IMR-90 (cell line): ENCODE measurements around the gene GPC5. TPM values are rescaled to one million over a fixed set of nuclear protein-coding genes. Genes with fewer than 3 reads are reported as not detected.

Source experiments
- ATAC-seq: fragments of 200-7000 bp; cut with Tn5 transposase; 2 replicates; pipeline ENCODE4 v1.9.1; 2020; ENCODE audit warnings: low read depth, mild to moderate bottlenecking, moderate library complexity
- BruUV-seq: library from RNA; stranded (reverse); fragments of 400-500 nt; replicated peaks from 2 replicates; lab custom pipeline; 2021; lab: Mats Ljungman, UMichigan
- CTCF ChIA-PET: fragments of 300-600 bp; formaldehyde crosslinking; extraction: SDS; loops from one replicate; lab custom pipeline; 2021; ENCODE audit warnings: antibody characterized with exemption; lab: Yijun Ruan, JAX
- POLR2A ChIA-PET: fragments of 300-600 bp; sonication (Branson Sonifier 250); formaldehyde crosslinking; loops from one replicate; lab custom pipeline; 2022; ENCODE audit warnings: antibody characterized with exemption; ENCODE audit not compliant: unreplicated experiment; lab: Charles Lee
- DNase-seq: peaks from one replicate; pipeline ENCODE4 v3.0.0; 2013
- H2AFZ ChIP-seq: replicated peaks from 2 replicates; pipeline ENCODE3; 2013; ENCODE audit warnings: low read length, mild to moderate bottlenecking; ENCODE audit not compliant: poor library complexity
- H2AK5ac ChIP-seq: 2 replicates; pipeline ENCODE4 v1.6.1; 2013; ENCODE audit warnings: low read depth, low read length, inconsistent platforms
- H2AK9ac ChIP-seq: replicated peaks from 2 replicates; pipeline ENCODE3; 2013; ENCODE audit warnings: mild to moderate bottlenecking, low read depth, low read length, moderate library complexity; ENCODE audit not compliant: poor library complexity
- H2BK120ac ChIP-seq: 2 replicates; pipeline ENCODE4 v1.6.1; 2013; ENCODE audit warnings: low read depth, low read length, inconsistent platforms
- H2BK15ac ChIP-seq: 3 replicates; pipeline ENCODE4 v1.6.1; 2013; ENCODE audit warnings: low read depth, low read length, inconsistent platforms
- H2BK20ac ChIP-seq: 2 replicates; pipeline ENCODE4 v1.6.1; 2013; ENCODE audit warnings: low read depth, mild to moderate bottlenecking, inconsistent platforms, low read length, moderate library complexity
- H2BK5ac ChIP-seq: 2 replicates; pipeline ENCODE4 v1.6.1; 2013; ENCODE audit warnings: mild to moderate bottlenecking, low read depth, low read length, inconsistent platforms; ENCODE audit not compliant: poor library complexity, severe bottlenecking
- H3K14ac ChIP-seq: replicated peaks from 2 replicates; pipeline ENCODE4 v1.6.1; 2013; ENCODE audit warnings: low read depth, low read length, inconsistent platforms
- H3K18ac ChIP-seq: 2 replicates; pipeline ENCODE4 v1.6.1; 2013; ENCODE audit warnings: low read depth, low read length, control low read depth
- H3K23ac ChIP-seq: 2 replicates; pipeline ENCODE4 v1.6.1; 2013; ENCODE audit warnings: low read depth, low read length, inconsistent platforms
- H3K27ac ChIP-seq: 2 replicates; pipeline ENCODE4 v1.5.1; 2013; ENCODE audit warnings: mild to moderate bottlenecking, control low read depth, low read length; ENCODE audit not compliant: insufficient read depth
- H3K27me3 ChIP-seq: 2 replicates; pipeline ENCODE4 v1.6.1; 2013; ENCODE audit warnings: low read length; ENCODE audit not compliant: control insufficient read depth, insufficient read depth
- H3K36me3 ChIP-seq: 2 replicates; pipeline ENCODE4 v1.6.1; 2013; ENCODE audit warnings: low read length, mixed read lengths; ENCODE audit not compliant: control insufficient read depth, insufficient read depth
- H3K4ac ChIP-seq: 2 replicates; pipeline ENCODE4 v1.6.1; 2013; ENCODE audit warnings: low read depth, low read length, inconsistent platforms
- H3K4me1 ChIP-seq: 2 replicates; pipeline ENCODE4 v1.6.1; 2013; ENCODE audit warnings: low read length, mixed read lengths; ENCODE audit not compliant: control insufficient read depth, insufficient read depth
- H3K4me2 ChIP-seq: 2 replicates; pipeline ENCODE4 v1.6.1; 2013; ENCODE audit warnings: low read depth, mild to moderate bottlenecking, control low read depth, low read length, moderate library complexity
- H3K4me3 ChIP-seq: 2 replicates; pipeline ENCODE4 v1.5.1; 2013; ENCODE audit warnings: low read depth, mild to moderate bottlenecking, control low read depth, low read length, moderate library complexity; ENCODE audit not compliant: insufficient read depth
- H3K56ac ChIP-seq: 2 replicates; pipeline ENCODE4 v1.6.1; 2013; ENCODE audit warnings: low read length, inconsistent platforms; ENCODE audit not compliant: insufficient read depth; ENCODE audit errors: extremely low read depth
- H3K79me1 ChIP-seq, 2 experiments: 2 replicates each; pipeline ENCODE4 v1.6.1; 2013; ENCODE audit warnings: low read length in 2 of 2, inconsistent platforms in 1 of 2, low read depth in 1 of 2
- H3K9ac ChIP-seq: 2 replicates; pipeline ENCODE4 v1.6.1; 2013; ENCODE audit warnings: low read depth, low read length, control low read depth
- H3K9me1 ChIP-seq: 2 replicates; pipeline ENCODE4 v1.6.1; 2013; ENCODE audit warnings: low read length, inconsistent platforms; ENCODE audit not compliant: insufficient read depth
- H3K9me3 ChIP-seq: 2 replicates; pipeline ENCODE4 v1.6.1; 2013; ENCODE audit warnings: low read length; ENCODE audit not compliant: control insufficient read depth, insufficient read depth
- H4K20me1 ChIP-seq: 2 replicates; pipeline ENCODE4 v1.6.1; 2013; ENCODE audit warnings: low read length, inconsistent platforms; ENCODE audit not compliant: insufficient read depth
- H4K5ac ChIP-seq: 2 replicates; pipeline ENCODE4 v1.6.1; 2013; ENCODE audit warnings: mild to moderate bottlenecking, low read depth, low read length, control low read depth
- H4K8ac ChIP-seq, 2 experiments: 2 replicates each; pipeline ENCODE4 v1.6.1; 2013; ENCODE audit warnings: low read depth in 2 of 2, low read length in 2 of 2, control low read depth in 1 of 2, inconsistent platforms in 1 of 2
- H4K91ac ChIP-seq: 2 replicates; pipeline ENCODE4 v1.6.1; 2013; ENCODE audit warnings: low read depth, low read length, inconsistent platforms; ENCODE audit not compliant: insufficient read depth
- CTCF ChIP-seq: conservative IDR thresholded peaks from 2 replicates; pipeline ENCODE4 v1.5.1; 2012; ENCODE audit warnings: mild to moderate bottlenecking, low read depth, low read length, improper control_type of control experiment
- MAZ ChIP-seq: IDR thresholded peaks from 2 replicates; pipeline ENCODE4 v1.6.1; 2012; ENCODE audit warnings: low read depth, mild to moderate bottlenecking, low read length, improper control_type of control experiment, moderate library complexity, borderline replicate concordance
- NFE2L2 ChIP-seq: fragments of 150-350 bp; IDR thresholded peaks from 2 replicates; pipeline ENCODE4 v1.6.1; 2016; ENCODE audit warnings: low read depth, mild to moderate bottlenecking, low read length
- RAD21 ChIP-seq: IDR thresholded peaks from 2 replicates; pipeline ENCODE4 v1.6.1; 2012; ENCODE audit warnings: low read length, improper control_type of control experiment
- SMC3 ChIP-seq: fragments of 150-350 bp; IDR thresholded peaks from 2 replicates; pipeline ENCODE4 v1.6.1; 2016; ENCODE audit warnings: low read depth, mild to moderate bottlenecking, antibody characterized with exemption, low read length, moderate library complexity
- WGBS, 2 experiments: methylation state at CpG; one replicate each; pipeline versions ENCODE4 v1.1.5 to v1.1.7; 2013; ENCODE audit warnings: missing lambda C conversion rate in 2 of 2; ENCODE audit not compliant: insufficient read length in 1 of 2; ENCODE audit errors: extremely low coverage in 2 of 2; 5-methylcytosine and 5-hydroxymethylcytosine counted together
- dilution Hi-C: fragments of 300-500 bp; cut with HindIII; formaldehyde crosslinking; loops from one replicate; pipeline ENCODE4 v1.14.3; 2018; ENCODE audit warnings: low sequenced_read_pairs; ENCODE audit not compliant: unreplicated experiment
- in situ Hi-C: fragments of 300-500 bp; cut with MboI; formaldehyde crosslinking; loops from 3 replicates; pipeline ENCODE4 v1.14.3; 2019; ENCODE audit warnings: low sequenced_read_pairs, inconsistent platforms, mixed read lengths
- intact Hi-C: fragments of 100-400 bp; cut with micrococcal nuclease; formaldehyde crosslinking; loops from 2 replicates; pipeline ENCODE4 v1.10.0; 2022
- polyA plus RNA-seq, 3 experiments: library from polyadenylated mRNA; depleted of rRNA; stranded (reverse); fragments of >200 nt; gene quantifications; 2 replicates each; pipeline ENCODE4 v1.2.3, GENCODE V29; 2012; ENCODE audit warnings: low replicate concordance in 1 of 3
- total RNA-seq: library from RNA; depleted of rRNA; stranded (reverse); fragments of >200 nt; gene quantifications from 2 replicates; pipeline ENCODE4 v1.2.3, GENCODE V29; 2012

Gene GPC5
- total and polyA plus RNA-seq, 2 of the 4 experiments (the other 2 are of a cell fraction): 0.94 to 1.8 TPM

GRCh38 chr13:92175330-92175729, 776.9 kb downstream of the GPC5 start:
- Histone ChIP-seq H3K4me3 (no peak overlapping the region), H3K14ac (no peak overlapping the region), H4K20me1 (no peaks in the 10 kb centered on the region), H3K18ac (no peak overlapping the region), H2BK120ac (no peak overlapping the region), H4K91ac (no peak overlapping the region), H3K27ac (no peak overlapping the region), H2BK5ac (no peak overlapping the region), H3K36me3 (no peaks in the 10 kb centered on the region), H2BK20ac (no peak overlapping the region), H3K4ac (no peak overlapping the region), H2AK5ac (no peak overlapping the region), H2AFZ (no peak overlapping the region), H4K8ac (no peak overlapping the region), H3K23ac (no peak overlapping the region), H3K79me1 (no peaks in the 10 kb centered on the region), H3K9me3 (no peaks in the 10 kb centered on the region), H3K4me1 (no peaks in the 10 kb centered on the region), H2AK9ac (no peak overlapping the region), H2BK15ac (no peak overlapping the region), H3K27me3 (no peaks in the 10 kb centered on the region), H3K4me2 (no peak overlapping the region), H3K9me1 (no peaks in the 10 kb centered on the region), H4K5ac (no peak overlapping the region), H3K9ac (no peak overlapping the region), H3K56ac (no peak overlapping the region)
- DNase-seq (peak; percentile 62), ATAC-seq (peak; percentile 65)
- intact Hi-C loops (no loop called here), in situ Hi-C loops (loop anchor here (25.0 kb wide), 1 partner anchor 987 kb away; no protein-coding TSS in a partner anchor), dilution Hi-C loops (no loop called here)
- BruUV-seq: no TSS peak
- no peak for TF ChIP-seq NFE2L2
- TF ChIP-seq CTCF: peak; percentile 50
- no peak for TF ChIP-seq MAZ
- TF ChIP-seq RAD21: peak; percentile 32
- TF ChIP-seq SMC3: peak; percentile 14; the same call in 1 of the 2 replicates
- ChIA-PET POLR2A (no interaction called here), CTCF (interaction anchor here (0.8 kb wide), 1 partner anchor 9 kb away, joined by 3 read pairs; no protein-coding TSS in a partner anchor)
- WGBS, 2 experiments: no CpG with 5 or more reads among the region's 4 CpGs
